HG03095 (cell line): ENCODE data around the gene UPP2.

Source experiments
- ATAC-seq: cut with Tn5 transposase; IDR thresholded peaks from one replicate; pipeline ENCODE4 v1.9.1; 2021; ENCODE audit warnings: moderate library complexity; ENCODE audit not compliant: unreplicated experiment

UPP2 gene

GRCh38 chr2:158135096-158135495, 33.4 kb downstream of the UPP2 start:
- no peak for ATAC-seq

- ATAC-seq: no peak
These were observed 36.6 kb downstream of the UPP2 start for GRCh38 chr2:158138255-158138654.

GRCh38 chr2:158140201-158140600, 38.5 kb downstream of the UPP2 start:
- ATAC-seq: no peak

- ATAC-seq: no peak
These were observed 40.5 kb downstream of the UPP2 start for GRCh38 chr2:158142165-158142564.

GRCh38 chr2:158142568-158143332, 41.1 kb downstream of the UPP2 start:
- no peak for ATAC-seq

- ATAC-seq: no peak
These were observed 42.2 kb downstream of the UPP2 start for GRCh38 chr2:158143703-158144360.

- no peak for ATAC-seq
These were observed 43.4 kb downstream of the UPP2 start for GRCh38 chr2:158144914-158145625.

- no peak for ATAC-seq
These were observed 51.8 kb downstream of the UPP2 start for GRCh38 chr2:158153270-158154015.

- ATAC-seq: no peak
These were observed 52.9 kb downstream of the UPP2 start for GRCh38 chr2:158154596-158154995.

GRCh38 chr2:158172719-158173118, 71.0 kb downstream of the UPP2 start:
- no peak for ATAC-seq

GRCh38 chr2:158174495-158174894, 72.8 kb downstream of the UPP2 start:
- no peak for ATAC-seq

- no peak for ATAC-seq
These were observed 73.3 kb downstream of the UPP2 start for GRCh38 chr2:158174956-158175355.

- ATAC-seq: no peak
These were observed 77.0 kb downstream of the UPP2 start for GRCh38 chr2:158178646-158179045.

GRCh38 chr2:158179660-158180059, 78.0 kb downstream of the UPP2 start:
- ATAC-seq: no peak

- ATAC-seq: no peak
These were observed 79.5 kb downstream of the UPP2 start for GRCh38 chr2:158181171-158181570.

- no peak for ATAC-seq
These were observed 81.1 kb downstream of the UPP2 start for GRCh38 chr2:158182676-158183295.

GRCh38 chr2:158184001-158184400, 82.3 kb downstream of the UPP2 start:
- no peak for ATAC-seq

GRCh38 chr2:158184556-158185343, 83.1 kb downstream of the UPP2 start:
- no peak for ATAC-seq
